ENCODE results near the gene CHST11. TPM values are rescaled to one million over a fixed set of nuclear protein-coding genes. Genes with fewer than 3 reads are reported as not detected.

CHST11 gene
- total and polyA plus RNA-seq, 10 donors = 5.2 to 65.1 (median 48.4) TPM

DNA sequence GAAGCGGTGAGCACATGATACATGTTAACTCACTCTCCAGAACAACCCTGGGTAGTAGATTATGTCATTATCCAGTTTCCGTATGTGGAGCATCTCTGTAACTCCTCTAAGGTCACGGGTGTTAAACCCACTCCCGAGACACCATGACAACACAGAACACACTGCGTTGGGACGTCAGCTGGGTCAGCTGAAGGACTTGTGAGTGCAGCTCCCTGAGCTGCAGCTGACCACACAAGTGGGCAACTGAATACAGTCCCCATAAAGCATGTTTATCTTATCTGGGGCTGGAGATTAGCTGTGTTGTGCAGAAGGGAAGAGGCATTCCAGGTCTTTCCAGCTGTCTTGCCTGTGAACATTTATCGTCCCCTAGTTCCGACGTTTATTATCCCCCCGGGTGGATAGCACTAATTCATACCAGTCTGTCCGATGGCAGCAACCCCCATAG, 211.5 kb downstream of the CHST11 start:
- H3K9me3 ChIP-seq = no peaks in the 10 kb centered on the region
- H3K36me3 ChIP-seq = peaks cover 0 to 7% (median 0%) of the 10 kb centered on the region in 6 donors
- H3K4me3 ChIP-seq = no peak overlapping the region
- WGBS, 5 donors = 77 to 84% (median 80%) methylated on average over 11 of the region's 11 CpGs
- no peak for DNase-seq
- H3K27me3 ChIP-seq (replicated peaks in 1 of 7) = no peaks in the 10 kb centered on the region
- H3K27ac ChIP-seq = peak overlapping the region in 1 of 8 donors; percentile 88
- TF ChIP-seq POLR2AphosphoS5 (IDR thresholded peaks at IDR 0.05) (peak in 1 of 3 donors; percentile 34), POLR2A (IDR thresholded peaks at IDR 0.05) (no peak)
- TF ChIP-seq, protein P1, sequence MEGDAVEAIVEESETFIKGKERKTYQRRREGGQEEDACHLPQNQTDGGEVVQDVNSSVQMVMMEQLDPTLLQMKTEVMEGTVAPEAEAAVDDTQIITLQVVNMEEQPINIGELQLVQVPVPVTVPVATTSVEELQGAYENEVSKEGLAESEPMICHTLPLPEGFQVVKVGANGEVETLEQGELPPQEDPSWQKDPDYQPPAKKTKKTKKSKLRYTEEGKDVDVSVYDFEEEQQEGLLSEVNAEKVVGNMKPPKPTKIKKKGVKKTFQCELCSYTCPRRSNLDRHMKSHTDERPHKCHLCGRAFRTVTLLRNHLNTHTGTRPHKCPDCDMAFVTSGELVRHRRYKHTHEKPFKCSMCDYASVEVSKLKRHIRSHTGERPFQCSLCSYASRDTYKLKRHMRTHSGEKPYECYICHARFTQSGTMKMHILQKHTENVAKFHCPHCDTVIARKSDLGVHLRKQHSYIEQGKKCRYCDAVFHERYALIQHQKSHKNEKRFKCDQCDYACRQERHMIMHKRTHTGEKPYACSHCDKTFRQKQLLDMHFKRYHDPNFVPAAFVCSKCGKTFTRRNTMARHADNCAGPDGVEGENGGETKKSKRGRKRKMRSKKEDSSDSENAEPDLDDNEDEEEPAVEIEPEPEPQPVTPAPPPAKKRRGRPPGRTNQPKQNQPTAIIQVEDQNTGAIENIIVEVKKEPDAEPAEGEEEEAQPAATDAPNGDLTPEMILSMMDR (IDR thresholded peaks at IDR 0.05 in 8 of 11, conservative IDR thresholded peaks at IDR 0.05 in 3 of 11) = no peak
- H3K4me1 ChIP-seq = peaks cover 39 to 90% (median 56%) of the 10 kb centered on the region in 6 donors
- intact Hi-C loops (cut with DNase I; ENCODE audit: low total_unique reads) = no loop called here

GRCh38 chr12:104669089-104669721, 212.5 kb downstream of the CHST11 start:
- Histone ChIP-seq H3K36me3 (peaks cover 0 to 7% (median 0%) of the 10 kb centered on the region in 6 donors), H3K4me3 (peak overlapping the region in 1 of 8 donors; percentile 54), H3K4me1 (peaks cover 39 to 93% (median 58%) of the 10 kb centered on the region in 6 donors), H3K9me3 (no peaks in the 10 kb centered on the region), H3K27ac (peak overlapping the region in 7 of 8 donors; percentile 36 to 88 (median 77)), H3K27me3 (replicated peaks in 1 of 7) (no peaks in the 10 kb centered on the region)
- no peak for DNase-seq
- 61 to 72% (median 64%) methylated on average over 19 of the region's 19 CpGs for WGBS, 5 donors
- TF ChIP-seq POLR2A (IDR thresholded peaks at IDR 0.05) (no peak), POLR2AphosphoS5 (IDR thresholded peaks at IDR 0.05) (peak in 2 of 3 donors; percentile 22 to 39)
- TF ChIP-seq, protein P1 (IDR thresholded peaks at IDR 0.05 in 8 of 11, conservative IDR thresholded peaks at IDR 0.05 in 3 of 11) = peak in 1 of 11 experiments; percentile 16
- intact Hi-C loops (cut with DNase I; ENCODE audit: low total_unique reads) = no loop called here

DNA sequence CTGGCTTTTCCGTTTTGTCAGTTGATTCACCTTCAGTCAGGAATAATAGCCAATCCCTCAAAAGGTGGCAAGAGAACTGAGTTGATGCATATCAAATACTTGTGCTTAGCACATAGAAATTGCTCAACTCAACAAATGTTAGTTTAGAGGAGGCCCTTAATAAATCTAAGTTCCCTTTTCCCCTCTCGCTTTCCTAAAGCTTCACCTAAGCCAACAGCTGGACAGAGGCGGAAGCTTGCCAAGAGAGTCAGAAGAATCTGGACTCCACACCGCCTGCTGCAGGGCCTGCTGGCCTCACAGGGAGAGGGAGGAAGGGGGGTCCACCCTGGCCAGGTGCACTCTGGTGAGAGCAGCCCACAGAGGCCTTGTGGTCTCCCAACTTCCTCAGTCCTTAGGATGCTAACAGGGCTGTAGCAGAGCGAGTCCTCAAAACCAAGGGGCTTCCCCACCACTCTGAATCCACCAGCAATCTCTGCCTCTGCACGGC, 213.1 kb downstream of the CHST11 start:
- Histone ChIP-seq H3K4me3 (peak overlapping the region in 1 of 8 donors; percentile 54), H3K27ac (peak overlapping the region in 7 of 8 donors; percentile 36 to 88 (median 77)), H3K27me3 (replicated peaks in 1 of 7) (no peaks in the 10 kb centered on the region), H3K9me3 (no peaks in the 10 kb centered on the region), H3K36me3 (peaks cover 0 to 7% (median 0%) of the 10 kb centered on the region in 6 donors), H3K4me1 (peaks cover 39 to 88% (median 55%) of the 10 kb centered on the region in 6 donors)
- intact Hi-C loops (cut with DNase I; ENCODE audit: low total_unique reads) = no loop called here
- 23 to 59% (median 34%) methylated on average over 6 of the region's 6 CpGs for WGBS, 5 donors
- peak; percentile 86 for DNase-seq
- TF ChIP-seq, protein P1 (IDR thresholded peaks at IDR 0.05 in 8 of 11, conservative IDR thresholded peaks at IDR 0.05 in 3 of 11) = peak in 1 of 11 experiments; percentile 4
- no peak for TF ChIP-seq POLR2A (IDR thresholded peaks at IDR 0.05)
- peak; percentile 43 to 61 (median 46) for TF ChIP-seq POLR2AphosphoS5 (IDR thresholded peaks at IDR 0.05)

All from spleen (tissue), 11 donors.